K562 (cell line): Measurements from ENCODE around the gene CREBL2. TPM values are rescaled to one million over a fixed set of nuclear protein-coding genes. Genes with fewer than 3 reads are reported as not detected.
A peak's percentile ranks its signal among the peaks of the same experiment; 100 is the strongest.

ENCODE experiments used
- CBX2 ChIP-seq: fragments of 200-600 bp; sonication (generic); IDR thresholded peaks from one replicate; pipeline ENCODE4 v1.6.1; 2012; ENCODE audit warnings: mild to moderate bottlenecking, low read length, inconsistent platforms; ENCODE audit not compliant: insufficient read depth, poor library complexity, severe bottlenecking
- DACH1 ChIP-seq: fragments of 450-650 bp; IDR thresholded peaks from 2 replicates; pipeline ENCODE4 v1.6.1; 2018; ENCODE audit not compliant: partially characterized antibody
- E2F3 ChIP-seq: fragments of 250-450 bp; sonication (Bioruptor Pico); IDR thresholded peaks from 2 replicates; pipeline ENCODE4 v1.4.0; 2020; ENCODE audit warnings: mild to moderate bottlenecking
- ERF ChIP-seq: fragments of 450-650 bp; formaldehyde crosslinking; IDR thresholded peaks from 2 replicates; pipeline ENCODE4 v1.4.0; 2020; ENCODE audit warnings: mild to moderate bottlenecking, mixed read lengths
- ETS2 ChIP-seq: IDR thresholded peaks from 2 replicates; pipeline ENCODE4 v1.6.1; 2016; ENCODE audit warnings: borderline replicate concordance, missing genetic modification characterization, mild to moderate bottlenecking, moderate library complexity, missing compliant biosample characterization; ENCODE audit not compliant: poor library complexity, severe bottlenecking
- HMG20B ChIP-seq: fragments of 250-450 bp; sonication (Bioruptor Pico); IDR thresholded peaks from 2 replicates; pipeline ENCODE4 v1.5.0; 2021; ENCODE audit warnings: mild to moderate bottlenecking
- NR2C2 ChIP-seq, 2 experiments: fragments of 200-800 bp in 1 of 2; sonication (Bioruptor generic) in 1 of 2; sonication (generic) in 1 of 2; formaldehyde crosslinking in 1 of 2; IDR thresholded peaks; 2 replicates each; pipeline versions ENCODE4 v1.6.1 to v1.8.0; 2016 to 2022; ENCODE audit warnings: mild to moderate bottlenecking in 1 of 2, missing compliant biosample characterization in 1 of 2, missing genetic modification characterization in 1 of 2, missing genetic modification reagents in 1 of 2
- NRF1 ChIP-seq, 2 experiments: fragments of 450-650 bp; IDR thresholded peaks in 1 of 2; conservative IDR thresholded peaks in 1 of 2; 2 replicates each; pipeline ENCODE4 v1.6.1; 2014; ENCODE audit warnings: mild to moderate bottlenecking in 2 of 2
- TAF1 ChIP-seq: IDR thresholded peaks from 2 replicates; pipeline ENCODE4 v1.6.1; 2011; ENCODE audit warnings: mild to moderate bottlenecking, low read length, moderate library complexity; ENCODE audit not compliant: insufficient read depth, control insufficient read depth, severe bottlenecking; ENCODE audit errors: extremely low read depth
- TRIM24 ChIP-seq, 2 experiments: fragments of 450-650 bp; IDR thresholded peaks; 2 replicates each; pipeline ENCODE4 v1.6.1; 2016
- ZNF282 ChIP-seq: sonication (generic); formaldehyde crosslinking; IDR thresholded peaks from 2 replicates; pipeline ENCODE4 v1.8.1; 2023; ENCODE audit warnings: missing genetic modification reagents
- ZNF445 ChIP-seq: fragments of 250-450 bp; sonication (Bioruptor Pico); IDR thresholded peaks from 2 replicates; pipeline ENCODE4 v1.4.0; 2020; ENCODE audit warnings: low read depth, mild to moderate bottlenecking, moderate library complexity
- polyA plus RNA-seq, 8 experiments: library from polyadenylated mRNA; depleted of rRNA in 4 of 8; stranded (reverse) in 5 of 8; unstranded in 3 of 8; fragments of >200 nt; fragmentation: Nextera tagmentation in 2 of 8; fragmentation: Illumina TruSeq in 1 of 8; extraction: Ambion mirVana in 2 of 8; extraction: Trizol in 1 of 8; gene quantifications; 2 replicates each; pipeline versions ENCODE4 v1.2.1 to v1.2.3, GENCODE V29; 2011 to 2014; ENCODE audit warnings: inconsistent platforms in 1 of 8, missing spikeins in 1 of 8
- total RNA-seq, 7 experiments: library from RNA; depleted of rRNA in 6 of 7; stranded (reverse); fragments of >200 nt in 6 of 7; fragmentation: Illumina TruSeq in 2 of 7; extraction: Trizol in 2 of 7; gene quantifications; 2 replicates each; pipeline versions ENCODE4 v1.2.1 to v1.2.3, GENCODE V29; 2011 to 2021; ENCODE audit warnings: low replicate concordance in 1 of 7
- TF ChIP-seq, protein P1 (sequence below), 2 experiments: fragments of 200-800 bp in 1 of 2; sonication (Bioruptor generic) in 1 of 2; sonication (generic) in 1 of 2; formaldehyde crosslinking in 1 of 2; IDR thresholded peaks in 1 of 2; conservative IDR thresholded peaks in 1 of 2; 2 replicates each; pipeline versions ENCODE4 v1.5.0 to v1.6.1; 2016 to 2020; ENCODE audit warnings: missing compliant biosample characterization in 1 of 2, missing genetic modification characterization in 1 of 2, missing genetic modification reagents in 1 of 2
- TF ChIP-seq, protein P2 (sequence below): fragments of 250-450 bp; sonication (Bioruptor Pico); IDR thresholded peaks from 2 replicates; pipeline ENCODE4 v1.5.0; 2020; ENCODE audit warnings: mild to moderate bottlenecking
- TF ChIP-seq, protein P3 (sequence below): IDR thresholded peaks from 2 replicates; pipeline ENCODE4 v1.6.1; 2012; ENCODE audit warnings: low read depth, low read length, improper control_type of control experiment, borderline replicate concordance
- TF ChIP-seq, protein P4 (sequence below): fragments of 450-650 bp; IDR thresholded peaks from 2 replicates; pipeline ENCODE4 v1.6.1; 2018; ENCODE audit warnings: mild to moderate bottlenecking, low read depth; ENCODE audit not compliant: partially characterized antibody
- TF ChIP-seq, protein P5 (sequence below), 2 experiments: IDR thresholded peaks; 2 replicates each; pipeline ENCODE4 v1.6.1; 2012; ENCODE audit warnings: improper control_type of control experiment in 2 of 2, low read depth in 2 of 2, low read length in 2 of 2, borderline replicate concordance in 1 of 2

CREBL2 gene
- total and polyA plus RNA-seq, 9 of the 15 experiments (the other 6 are each of a cell fraction or from before 2014, with no cell fraction given) = 1.7 to 7.3 (median 5.2) TPM

DNA sequence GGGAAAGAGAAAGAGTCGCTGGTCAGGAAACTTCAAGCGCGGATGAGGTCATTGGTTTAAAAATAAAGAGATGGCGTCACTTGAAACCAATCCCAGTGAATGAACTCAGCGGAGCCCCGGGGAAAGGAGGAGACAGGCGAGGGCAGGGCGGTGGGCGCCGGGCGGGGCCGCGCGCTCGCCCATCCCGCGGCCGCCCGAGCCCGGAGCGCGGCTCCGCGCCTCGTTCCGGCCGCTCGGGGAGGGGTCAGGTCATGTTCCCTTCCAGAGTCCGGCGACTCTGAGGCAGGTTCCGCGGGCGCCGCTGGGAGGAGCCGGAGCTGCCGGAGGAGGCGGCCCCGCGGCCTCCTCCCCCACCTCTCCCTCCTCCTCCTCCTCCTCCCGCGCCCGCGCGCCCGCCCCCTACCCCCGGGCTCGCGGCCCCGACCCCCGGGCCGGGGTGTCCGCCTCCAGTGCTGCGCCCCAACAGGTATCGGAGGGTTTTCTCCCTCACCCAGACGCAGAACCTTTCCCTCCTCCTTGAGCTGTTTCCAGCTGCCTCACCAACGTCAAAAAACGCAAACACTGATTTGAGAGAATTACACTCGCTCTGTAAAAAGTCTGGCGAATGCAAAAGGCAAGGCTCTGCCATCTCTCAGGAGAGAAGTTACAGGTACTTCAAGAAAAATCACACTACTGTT is 49.0 kb upstream of the CREBL2 start, which contains the start of gene DUSP16 (continued):
- TF ChIP-seq CBX2 (no peak), ZNF282 (no peak), NRF1 (conservative IDR thresholded peaks at IDR 0.05 in 1 of 2, IDR thresholded peaks at IDR 0.05 in 1 of 2) (peak in 1 of 2 experiments; percentile 32; a peak in 2 of 4 replicates), HMG20B (CRISPR knock-in tag) (no peak), NR2C2 (CRISPR knock-in tag; IDR thresholded peaks at IDR 0.05) (no peak), NR2C2 (tag; IDR thresholded peaks at IDR 0.05) (no peak; the same call in 1 of the 2 replicates), E2F3 (CRISPR knock-in tag) (no peak), TRIM24 (IDR thresholded peaks at IDR 0.05) (no peak), DACH1 (no peak), ZNF445 (CRISPR knock-in tag) (no peak), ETS2 (tag) (no peak), TAF1 (peak; percentile 22), ERF (CRISPR knock-in tag) (no peak)
- TF ChIP-seq, protein P1, sequence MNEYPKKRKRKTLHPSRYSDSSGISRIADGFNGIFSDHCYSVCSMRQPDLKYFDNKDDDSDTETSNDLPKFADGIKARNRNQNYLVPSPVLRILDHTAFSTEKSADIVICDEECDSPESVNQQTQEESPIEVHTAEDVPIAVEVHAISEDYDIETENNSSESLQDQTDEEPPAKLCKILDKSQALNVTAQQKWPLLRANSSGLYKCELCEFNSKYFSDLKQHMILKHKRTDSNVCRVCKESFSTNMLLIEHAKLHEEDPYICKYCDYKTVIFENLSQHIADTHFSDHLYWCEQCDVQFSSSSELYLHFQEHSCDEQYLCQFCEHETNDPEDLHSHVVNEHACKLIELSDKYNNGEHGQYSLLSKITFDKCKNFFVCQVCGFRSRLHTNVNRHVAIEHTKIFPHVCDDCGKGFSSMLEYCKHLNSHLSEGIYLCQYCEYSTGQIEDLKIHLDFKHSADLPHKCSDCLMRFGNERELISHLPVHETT (CRISPR knock-in tag; conservative IDR thresholded peaks at IDR 0.05 in 1 of 2, IDR thresholded peaks at IDR 0.05 in 1 of 2) = peak in 1 of 2 experiments; percentile 14; a peak in 1 of 4 replicates
- TF ChIP-seq, protein P2, sequence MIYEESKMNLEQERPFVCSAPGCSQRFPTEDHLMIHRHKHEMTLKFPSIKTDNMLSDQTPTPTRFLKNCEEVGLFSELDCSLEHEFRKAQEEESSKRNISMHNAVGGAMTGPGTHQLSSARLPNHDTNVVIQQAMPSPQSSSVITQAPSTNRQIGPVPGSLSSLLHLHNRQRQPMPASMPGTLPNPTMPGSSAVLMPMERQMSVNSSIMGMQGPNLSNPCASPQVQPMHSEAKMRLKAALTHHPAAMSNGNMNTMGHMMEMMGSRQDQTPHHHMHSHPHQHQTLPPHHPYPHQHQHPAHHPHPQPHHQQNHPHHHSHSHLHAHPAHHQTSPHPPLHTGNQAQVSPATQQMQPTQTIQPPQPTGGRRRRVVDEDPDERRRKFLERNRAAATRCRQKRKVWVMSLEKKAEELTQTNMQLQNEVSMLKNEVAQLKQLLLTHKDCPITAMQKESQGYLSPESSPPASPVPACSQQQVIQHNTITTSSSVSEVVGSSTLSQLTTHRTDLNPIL (CRISPR knock-in tag) = no peak
- TF ChIP-seq, protein P3, sequence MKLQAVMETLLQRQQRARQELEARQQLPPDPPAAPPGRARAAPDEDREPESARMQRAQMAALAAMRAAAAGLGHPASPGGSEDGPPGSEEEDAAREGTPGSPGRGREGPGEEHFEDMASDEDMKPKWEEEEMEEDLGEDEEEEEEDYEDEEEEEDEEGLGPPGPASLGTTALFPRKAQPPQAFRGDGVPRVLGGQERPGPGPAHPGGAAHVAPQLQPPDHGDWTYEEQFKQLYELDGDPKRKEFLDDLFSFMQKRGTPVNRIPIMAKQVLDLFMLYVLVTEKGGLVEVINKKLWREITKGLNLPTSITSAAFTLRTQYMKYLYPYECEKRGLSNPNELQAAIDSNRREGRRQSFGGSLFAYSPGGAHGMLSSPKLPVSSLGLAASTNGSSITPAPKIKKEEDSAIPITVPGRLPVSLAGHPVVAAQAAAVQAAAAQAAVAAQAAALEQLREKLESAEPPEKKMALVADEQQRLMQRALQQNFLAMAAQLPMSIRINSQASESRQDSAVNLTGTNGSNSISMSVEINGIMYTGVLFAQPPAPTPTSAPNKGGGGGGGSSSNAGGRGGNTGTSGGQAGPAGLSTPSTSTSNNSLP = no peak
- TF ChIP-seq, protein P4, sequence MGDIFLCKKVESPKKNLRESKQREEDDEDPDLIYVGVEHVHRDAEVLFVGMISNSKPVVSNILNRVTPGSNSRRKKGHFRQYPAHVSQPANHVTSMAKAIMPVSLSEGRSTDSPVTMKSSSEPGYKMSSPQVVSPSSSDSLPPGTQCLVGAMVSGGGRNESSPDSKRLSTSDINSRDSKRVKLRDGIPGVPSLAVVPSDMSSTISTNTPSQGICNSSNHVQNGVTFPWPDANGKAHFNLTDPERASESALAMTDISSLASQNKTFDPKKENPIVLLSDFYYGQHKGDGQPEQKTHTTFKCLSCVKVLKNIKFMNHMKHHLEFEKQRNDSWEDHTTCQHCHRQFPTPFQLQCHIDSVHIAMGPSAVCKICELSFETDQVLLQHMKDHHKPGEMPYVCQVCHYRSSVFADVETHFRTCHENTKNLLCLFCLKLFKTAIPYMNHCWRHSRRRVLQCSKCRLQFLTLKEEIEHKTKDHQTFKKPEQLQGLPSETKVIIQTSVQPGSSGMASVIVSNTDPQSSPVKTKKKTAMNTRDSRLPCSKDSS = no peak
- TF ChIP-seq, protein P5, sequence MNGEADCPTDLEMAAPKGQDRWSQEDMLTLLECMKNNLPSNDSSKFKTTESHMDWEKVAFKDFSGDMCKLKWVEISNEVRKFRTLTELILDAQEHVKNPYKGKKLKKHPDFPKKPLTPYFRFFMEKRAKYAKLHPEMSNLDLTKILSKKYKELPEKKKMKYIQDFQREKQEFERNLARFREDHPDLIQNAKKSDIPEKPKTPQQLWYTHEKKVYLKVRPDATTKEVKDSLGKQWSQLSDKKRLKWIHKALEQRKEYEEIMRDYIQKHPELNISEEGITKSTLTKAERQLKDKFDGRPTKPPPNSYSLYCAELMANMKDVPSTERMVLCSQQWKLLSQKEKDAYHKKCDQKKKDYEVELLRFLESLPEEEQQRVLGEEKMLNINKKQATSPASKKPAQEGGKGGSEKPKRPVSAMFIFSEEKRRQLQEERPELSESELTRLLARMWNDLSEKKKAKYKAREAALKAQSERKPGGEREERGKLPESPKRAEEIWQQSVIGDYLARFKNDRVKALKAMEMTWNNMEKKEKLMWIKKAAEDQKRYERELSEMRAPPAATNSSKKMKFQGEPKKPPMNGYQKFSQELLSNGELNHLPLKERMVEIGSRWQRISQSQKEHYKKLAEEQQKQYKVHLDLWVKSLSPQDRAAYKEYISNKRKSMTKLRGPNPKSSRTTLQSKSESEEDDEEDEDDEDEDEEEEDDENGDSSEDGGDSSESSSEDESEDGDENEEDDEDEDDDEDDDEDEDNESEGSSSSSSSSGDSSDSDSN (IDR thresholded peaks at IDR 0.05; ENCODE audit: borderline replicate concordance in 1 of 2, low read depth in 2 of 2, low read length in 2 of 2) = peak in 1 of 2 experiments; percentile 87; a peak in 2 of 4 replicates
